Activated CD4-positive, alpha-beta T cell treated with anti-CD3 and anti-CD28 coated beads, Interleukin-2, amount 10 ng/mL, durations not matched to agents 24 days and 14 days (primary cell): ENCODE measurements around the gene GYS2. TPM values are rescaled to one million over a fixed set of nuclear protein-coding genes. Genes with fewer than 3 reads are reported as not detected.
"Not testable (repeated sequence)": the region's sequence is repeated elsewhere in the genome, so short reads cannot be mapped to it uniquely, and the experiment has no call there.

ENCODE experiments used
- DNase-seq: peaks from one replicate; pipeline ENCODE4 v3.0.0; 2022
- H3K27ac Mint-ChIP-seq: one replicate; pipeline ENCODE4 v1.8.0; 2022; ENCODE audit warnings: mild to moderate bottlenecking, mixed read lengths
- H3K27me3 Mint-ChIP-seq: one replicate; pipeline ENCODE4 v1.8.0; 2022; ENCODE audit warnings: mixed read lengths
- H3K36me3 Mint-ChIP-seq: one replicate; pipeline ENCODE4 v1.8.0; 2022; ENCODE audit warnings: low read depth, mild to moderate bottlenecking, mixed read lengths
- H3K4me1 Mint-ChIP-seq: one replicate; pipeline ENCODE4 v1.8.0; 2021; ENCODE audit warnings: mixed read lengths
- H3K4me3 Mint-ChIP-seq: one replicate; pipeline ENCODE4 v1.8.0; 2022; ENCODE audit warnings: mild to moderate bottlenecking, moderate library complexity, mixed read lengths
- H3K9me3 Mint-ChIP-seq: one replicate; pipeline ENCODE4 v1.8.0; 2021; ENCODE audit warnings: mixed read lengths
- intact Hi-C: fragments of 100-400 bp; cut with micrococcal nuclease; formaldehyde crosslinking; loops from one replicate; pipeline ENCODE4 v1.15.1; 2023
- total RNA-seq: library from RNA; stranded (reverse); gene quantifications from 2 replicates; pipeline ENCODE4 v1.2.3, GENCODE V29; 2022

The GYS2 gene
- total RNA-seq, 1 donor from 2014 or later: not detected

DNA sequence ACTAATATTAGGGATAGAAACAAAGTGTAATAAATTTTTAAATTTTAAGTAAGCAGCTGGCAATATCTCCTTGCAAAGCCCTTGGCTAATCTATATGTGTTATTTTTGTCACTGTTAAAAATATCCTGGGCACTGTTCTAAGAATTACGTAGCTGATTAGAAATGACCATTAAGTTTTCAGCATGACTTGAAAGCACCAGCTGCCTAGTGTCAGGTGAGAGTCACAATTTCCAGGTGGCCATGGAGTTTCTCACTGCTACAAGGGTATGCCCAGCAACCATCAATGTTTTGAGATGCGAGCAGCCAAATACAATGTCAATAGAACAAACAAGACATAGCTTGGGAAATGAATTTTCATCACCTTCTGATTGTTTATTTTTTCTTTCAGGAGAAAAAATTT lies 23.3 kb upstream of the GYS2 start:
- Mint-ChIP-seq H3K4me1 (no peaks in the 10 kb centered on the region), H3K9me3 (peaks cover 8% of the 10 kb centered on the region), H3K27ac (no peak overlapping the region), H3K4me3 (no peak overlapping the region), H3K27me3 (no peaks in the 10 kb centered on the region), H3K36me3 (peaks cover 31% of the 10 kb centered on the region)
- no peak for DNase-seq
- intact Hi-C loops: no loop called here

GRCh38 chr12:21618566-21618965 lies 13.9 kb upstream of the GYS2 start:
- peaks cover 21% of the 10 kb centered on the region for H3K9me3 Mint-ChIP-seq
- no peaks in the 10 kb centered on the region for H3K27me3 Mint-ChIP-seq
- peaks cover 4% of the 10 kb centered on the region for H3K36me3 Mint-ChIP-seq
- no peak for DNase-seq
- H3K27ac Mint-ChIP-seq: peak overlapping the region; percentile 7
- H3K4me1 Mint-ChIP-seq: peaks cover 37% of the 10 kb centered on the region
- no peak overlapping the region for H3K4me3 Mint-ChIP-seq
- intact Hi-C loops: loop anchor here (5.0 kb wide), 1 partner anchor 71 kb away; no protein-coding TSS in a partner anchor

DNA sequence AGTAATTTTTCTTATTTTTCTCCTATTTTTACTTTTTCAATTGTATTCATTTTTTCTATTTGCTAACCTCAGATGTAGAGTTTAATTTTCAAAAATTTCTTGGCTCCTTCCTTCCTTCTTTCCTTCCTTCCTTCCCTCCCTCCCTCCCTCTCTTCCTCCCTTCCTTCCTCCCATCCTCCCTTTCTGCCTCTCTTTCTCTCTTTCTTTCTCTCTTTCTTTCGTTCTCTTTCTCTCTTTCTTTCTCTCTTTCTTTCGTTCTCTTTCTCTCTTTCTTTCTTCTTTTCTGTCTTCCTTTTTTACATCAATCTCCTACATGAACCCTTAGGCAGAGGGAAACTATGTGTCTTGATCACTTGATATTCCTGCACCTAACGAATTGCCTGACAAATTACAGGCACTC lies 12.4 kb upstream of the GYS2 start:
- Mint-ChIP-seq H3K27me3 (no peaks in the 10 kb centered on the region), H3K4me3 (no peak overlapping the region), H3K4me1 (peaks cover 40% of the 10 kb centered on the region), H3K27ac (peak overlapping the region; percentile 71), H3K9me3 (peaks cover 21% of the 10 kb centered on the region), H3K36me3 (peaks cover 4% of the 10 kb centered on the region)
- no peak for DNase-seq
- intact Hi-C loops: loop anchor here (5.0 kb wide), 1 partner anchor 70 kb away; no protein-coding TSS in a partner anchor

DNA sequence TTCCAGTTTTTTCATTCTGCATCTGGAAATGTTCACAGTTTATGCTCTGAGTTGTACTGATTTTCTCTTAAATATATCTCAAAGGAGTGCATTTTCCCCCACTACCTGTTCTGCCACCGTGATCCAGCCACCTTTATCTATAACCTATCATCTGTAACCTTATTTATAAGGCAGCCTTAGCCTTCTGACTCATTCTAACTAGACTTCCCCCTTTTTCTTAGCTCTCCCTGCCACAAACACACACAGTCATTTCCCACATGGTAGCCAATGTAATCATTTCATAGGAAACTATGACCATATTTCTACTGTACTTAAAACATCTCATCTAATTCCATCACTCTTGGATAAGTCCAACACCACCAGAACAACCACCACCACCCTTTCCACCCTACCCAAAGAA lies 10.8 kb upstream of the GYS2 start:
- peak; percentile 65 for DNase-seq
- H3K4me3 Mint-ChIP-seq: peak overlapping the region; percentile 75
- H3K27ac Mint-ChIP-seq: peak overlapping the region; percentile 74
- peaks cover 40% of the 10 kb centered on the region for H3K4me1 Mint-ChIP-seq
- intact Hi-C loops: loop anchor here (1.0 to 5.0 kb wide), 5 partner anchors 42 to 179 kb away; partner anchors contain the start of genes LDHB and PYROXD1
- peaks cover 21% of the 10 kb centered on the region for H3K9me3 Mint-ChIP-seq
- H3K27me3 Mint-ChIP-seq: no peaks in the 10 kb centered on the region
- peaks cover 4% of the 10 kb centered on the region for H3K36me3 Mint-ChIP-seq

- Mint-ChIP-seq H3K36me3 (peaks cover 4% of the 10 kb centered on the region), H3K4me1 (peaks cover 37% of the 10 kb centered on the region), H3K27me3 (no peaks in the 10 kb centered on the region), H3K9me3 (peaks cover 21% of the 10 kb centered on the region), H3K27ac (peak overlapping the region; percentile 74), H3K4me3 (peak overlapping the region; percentile 75)
- intact Hi-C loops: loop anchor here (2.0 kb wide), 3 partner anchors 64 to 178 kb away; partner anchors contain the start of gene PYROXD1
- no peak for DNase-seq
Observed at GRCh38 chr12:21614506-21614905, 9.9 kb upstream of the GYS2 start.

DNA sequence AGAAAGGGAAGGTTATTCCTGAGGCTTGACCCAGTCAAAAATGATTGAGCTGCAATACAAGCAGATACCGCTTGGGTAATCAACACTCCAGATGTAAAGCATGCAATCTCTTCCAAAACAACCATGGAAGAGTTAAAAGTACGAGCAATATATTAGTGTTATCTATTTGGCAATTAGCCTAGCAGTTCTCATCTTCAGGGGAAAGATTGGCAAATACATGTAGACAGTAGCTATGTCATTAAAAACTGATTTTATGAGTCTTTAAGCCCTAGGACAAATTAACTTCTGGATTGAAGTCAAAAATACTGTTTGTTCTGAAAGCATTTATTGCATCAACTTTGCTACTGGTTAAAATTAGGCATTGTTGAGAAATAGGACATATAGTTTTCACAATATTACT lies 9.3 kb upstream of the GYS2 start:
- DNase-seq: no peak
- Mint-ChIP-seq H3K4me3 (no peak overlapping the region), H3K9me3 (peaks cover 21% of the 10 kb centered on the region), H3K36me3 (peaks cover 4% of the 10 kb centered on the region), H3K4me1 (peaks cover 36% of the 10 kb centered on the region), H3K27me3 (no peaks in the 10 kb centered on the region), H3K27ac (no peak overlapping the region)
- intact Hi-C loops: loop anchor here (2.0 kb wide), 3 partner anchors 65 to 177 kb away; partner anchors contain the start of gene PYROXD1

DNA sequence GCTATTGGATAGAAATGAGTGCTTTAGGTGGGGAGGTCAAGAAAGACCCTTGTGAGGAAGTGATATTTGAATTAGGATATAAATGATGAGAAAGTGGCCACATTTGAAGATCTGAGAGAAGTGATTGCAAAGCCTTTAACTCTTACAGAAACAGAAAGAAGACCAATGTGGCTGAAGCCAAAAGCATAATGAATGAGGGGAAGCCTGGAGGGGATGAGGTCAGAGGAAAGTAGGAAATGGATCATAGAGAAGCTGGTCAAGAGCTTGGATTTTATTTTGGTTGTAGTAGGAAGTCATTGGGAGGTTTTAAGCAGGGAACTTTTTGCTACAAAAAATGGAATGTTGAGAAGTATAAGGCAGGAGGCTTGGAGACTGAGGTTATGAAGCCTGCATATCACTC lies 3.5 kb upstream of the GYS2 start:
- H3K27me3 Mint-ChIP-seq: peaks cover 3% of the 10 kb centered on the region
- H3K9me3 Mint-ChIP-seq: peaks cover 3% of the 10 kb centered on the region
- H3K36me3 Mint-ChIP-seq: no peaks in the 10 kb centered on the region
- intact Hi-C loops: no loop called here
- H3K4me1 Mint-ChIP-seq: peaks cover 3% of the 10 kb centered on the region
- H3K4me3 Mint-ChIP-seq: no peak overlapping the region
- DNase-seq: no peak
- H3K27ac Mint-ChIP-seq: no peak overlapping the region

- no peak overlapping the region for H3K4me3 Mint-ChIP-seq
- no peak for DNase-seq
- peaks cover 3% of the 10 kb centered on the region for H3K27me3 Mint-ChIP-seq
- intact Hi-C loops: loop anchor here (1.0 kb wide), 1 partner anchor 73 kb away; no protein-coding TSS in a partner anchor
- no peaks in the 10 kb centered on the region for H3K9me3 Mint-ChIP-seq
- no peaks in the 10 kb centered on the region for H3K36me3 Mint-ChIP-seq
- H3K4me1 Mint-ChIP-seq: no peaks in the 10 kb centered on the region
- no peak overlapping the region for H3K27ac Mint-ChIP-seq
Observed at GRCh38 chr12:21607701-21608100, 3.1 kb upstream of the GYS2 start.

DNA sequence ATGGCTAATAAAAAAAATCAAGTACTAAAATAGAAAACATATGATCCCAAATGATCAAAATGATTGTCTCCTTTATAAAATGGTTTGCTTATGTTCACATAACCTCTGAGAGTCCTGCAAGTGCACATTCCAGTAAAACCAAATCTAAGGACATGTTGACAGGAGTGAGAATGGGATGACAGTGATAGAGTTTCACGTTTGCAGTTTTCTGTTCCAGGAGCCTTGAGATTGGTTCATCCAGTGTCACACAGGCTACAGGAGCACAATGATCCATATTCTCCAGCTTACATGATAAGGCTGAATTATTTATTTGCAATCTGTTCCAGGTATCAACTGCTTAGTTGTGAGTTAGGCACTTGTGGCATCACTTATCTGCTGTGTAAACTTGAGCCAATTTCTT lies 1.5 kb upstream of the GYS2 start:
- intact Hi-C loops: no loop called here
- DNase-seq: no peak
- peaks cover 9% of the 10 kb centered on the region for H3K27me3 Mint-ChIP-seq
- no peaks in the 10 kb centered on the region for H3K9me3 Mint-ChIP-seq
- H3K4me3 Mint-ChIP-seq: no peak overlapping the region
- no peak overlapping the region for H3K27ac Mint-ChIP-seq
- H3K36me3 Mint-ChIP-seq: no peaks in the 10 kb centered on the region
- H3K4me1 Mint-ChIP-seq: no peaks in the 10 kb centered on the region

GRCh38 chr12:21602774-21603173 lies 1.9 kb downstream of the GYS2 start:
- no peak for DNase-seq
- intact Hi-C loops: no loop called here
- Mint-ChIP-seq H3K27ac (no peak overlapping the region), H3K36me3 (no peaks in the 10 kb centered on the region), H3K27me3 (peaks cover 10% of the 10 kb centered on the region), H3K4me1 (no peaks in the 10 kb centered on the region), H3K4me3 (no peak overlapping the region), H3K9me3 (no peaks in the 10 kb centered on the region)

- no peaks in the 10 kb centered on the region for H3K4me1 Mint-ChIP-seq
- peaks cover 11% of the 10 kb centered on the region for H3K27me3 Mint-ChIP-seq
- H3K9me3 Mint-ChIP-seq: no peaks in the 10 kb centered on the region
- no peaks in the 10 kb centered on the region for H3K36me3 Mint-ChIP-seq
- H3K4me3 Mint-ChIP-seq: no peak overlapping the region
- no peak for DNase-seq
- H3K27ac Mint-ChIP-seq: no peak overlapping the region
- intact Hi-C loops: no loop called here
Observed at GRCh38 chr12:21600196-21600595, 4.5 kb downstream of the GYS2 start.

GRCh38 chr12:21599143-21599999 lies 5.3 kb downstream of the GYS2 start:
- peaks cover 11% of the 10 kb centered on the region for H3K27me3 Mint-ChIP-seq
- no peak overlapping the region for H3K4me3 Mint-ChIP-seq
- H3K9me3 Mint-ChIP-seq: no peaks in the 10 kb centered on the region
- intact Hi-C loops: no loop called here
- H3K27ac Mint-ChIP-seq: no peak overlapping the region
- no peaks in the 10 kb centered on the region for H3K4me1 Mint-ChIP-seq
- H3K36me3 Mint-ChIP-seq: no peaks in the 10 kb centered on the region
- DNase-seq: no peak

DNA sequence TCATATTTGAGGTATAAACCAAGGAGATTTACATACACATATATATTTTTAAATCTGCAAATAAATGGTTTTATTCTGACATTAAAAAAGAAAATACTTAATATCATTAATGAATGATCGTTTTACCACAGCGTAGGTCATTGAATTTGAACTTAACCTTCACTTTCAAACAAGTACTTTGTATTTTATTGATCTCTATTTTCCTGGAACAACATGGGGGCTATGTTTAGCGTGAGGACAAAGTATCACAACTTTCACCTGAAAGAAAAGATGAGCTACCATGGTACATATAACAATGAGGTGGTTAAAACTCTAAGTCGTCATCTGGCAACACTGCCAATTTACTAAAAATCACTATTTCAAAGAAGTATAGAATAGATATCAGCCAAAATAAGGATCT lies 6.0 kb downstream of the GYS2 start:
- Mint-ChIP-seq H3K36me3 (no peaks in the 10 kb centered on the region), H3K4me3 (no peak overlapping the region), H3K27ac (no peak overlapping the region), H3K4me1 (no peaks in the 10 kb centered on the region), H3K9me3 (no peaks in the 10 kb centered on the region), H3K27me3 (peaks cover 8% of the 10 kb centered on the region)
- intact Hi-C loops: no loop called here
- DNase-seq: no peak

GRCh38 chr12:21595356-21595755 lies 9.3 kb downstream of the GYS2 start:
- H3K27me3 Mint-ChIP-seq, H3K4me3 Mint-ChIP-seq, DNase-seq, H3K27ac Mint-ChIP-seq, intact Hi-C loops, H3K4me1 Mint-ChIP-seq, H3K36me3 Mint-ChIP-seq: not testable (repeated sequence)
- H3K9me3 Mint-ChIP-seq: peaks cover 23% of the 10 kb centered on the region
